GM12891 (cell line): ENCODE data around the gene FBN2.

Experiments used
- DNase-seq: peaks from one replicate; pipeline ENCODE4 v3.0.0; 2011; ENCODE audit warnings: low spot score; ENCODE audit not compliant: insufficient read length
- FAIRE-seq: peaks from 2 replicates; lab custom pipeline; 2011; peaks lifted over from hg19 to GRCh38; lab: Jason Lieb, UNC
- PAX5 ChIP-seq: IDR thresholded peaks from 2 replicates; pipeline ENCODE4 v1.6.1; 2011; ENCODE audit warnings: low read length, moderate library complexity, mild to moderate bottlenecking; ENCODE audit not compliant: insufficient read depth, severe bottlenecking
- POLR2A ChIP-seq: IDR thresholded peaks from 2 replicates; pipeline ENCODE4 v1.6.1; 2011; ENCODE audit warnings: low read depth, low read length, control low read depth
- POLR2AphosphoS5 ChIP-seq: IDR thresholded peaks from 2 replicates; pipeline ENCODE4 v1.6.1; 2011; ENCODE audit warnings: low read depth, low read length, control low read depth
- POU2F2 ChIP-seq: IDR thresholded peaks from 2 replicates; pipeline ENCODE4 v1.6.1; 2011; ENCODE audit warnings: low read depth, mild to moderate bottlenecking, control low read depth, low read length, moderate library complexity
- SPI1 ChIP-seq: IDR thresholded peaks from 2 replicates; pipeline ENCODE4 v1.6.1; 2011; ENCODE audit warnings: low read depth, low read length, control low read depth
- TAF1 ChIP-seq: IDR thresholded peaks from 2 replicates; pipeline ENCODE4 v1.6.1; 2011; ENCODE audit warnings: low read depth, low read length, control low read depth

FBN2 gene

DNA sequence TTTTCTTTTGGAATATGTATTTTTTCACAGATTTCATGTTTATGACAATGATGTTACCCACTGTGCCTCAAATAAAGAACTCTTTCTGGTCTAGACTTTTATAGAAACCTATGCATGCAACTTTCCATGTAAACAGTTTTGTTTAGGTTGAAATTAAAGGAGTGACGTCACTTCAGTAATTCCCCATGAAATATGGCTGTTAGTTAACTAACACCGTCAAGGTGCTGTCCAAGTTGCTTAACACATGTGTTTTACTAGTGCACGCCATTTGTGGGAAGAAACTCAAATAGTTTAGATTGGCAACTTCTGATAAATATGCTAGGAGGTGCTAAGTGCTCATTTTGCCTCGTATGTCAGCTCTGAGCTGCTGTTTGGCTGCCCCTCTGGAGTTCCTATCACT, 102.2 kb downstream of the FBN2 start:
- TF ChIP-seq TAF1 (no peak), SPI1 (no peak), PAX5 (no peak), POLR2AphosphoS5 (no peak), POU2F2 (no peak), POLR2A (no peak)
- no peak for DNase-seq
- FAIRE-seq, result no peak

DNA sequence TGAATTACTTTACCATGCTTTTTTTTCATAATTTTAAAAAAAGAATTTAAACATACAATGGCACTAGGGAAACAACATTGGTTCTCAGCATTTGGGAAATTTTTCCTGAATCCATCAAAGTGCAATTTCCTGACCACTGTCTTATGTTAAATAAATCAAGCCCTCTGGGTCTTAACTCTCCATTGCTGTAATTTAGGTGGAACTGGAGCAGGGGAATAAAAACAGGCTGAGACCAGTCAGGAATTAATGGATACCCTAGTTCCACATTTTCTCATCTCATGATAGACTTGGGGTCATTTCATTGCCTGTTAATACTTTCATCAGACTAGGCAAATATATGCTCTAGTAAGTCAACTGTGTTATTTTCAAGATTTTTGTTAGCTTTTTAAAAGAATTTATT, 103.1 kb downstream of the FBN2 start:
- TF ChIP-seq SPI1 (no peak), POLR2A (no peak), TAF1 (no peak), PAX5 (no peak), POLR2AphosphoS5 (no peak), POU2F2 (no peak)
- no peak for FAIRE-seq

DNA sequence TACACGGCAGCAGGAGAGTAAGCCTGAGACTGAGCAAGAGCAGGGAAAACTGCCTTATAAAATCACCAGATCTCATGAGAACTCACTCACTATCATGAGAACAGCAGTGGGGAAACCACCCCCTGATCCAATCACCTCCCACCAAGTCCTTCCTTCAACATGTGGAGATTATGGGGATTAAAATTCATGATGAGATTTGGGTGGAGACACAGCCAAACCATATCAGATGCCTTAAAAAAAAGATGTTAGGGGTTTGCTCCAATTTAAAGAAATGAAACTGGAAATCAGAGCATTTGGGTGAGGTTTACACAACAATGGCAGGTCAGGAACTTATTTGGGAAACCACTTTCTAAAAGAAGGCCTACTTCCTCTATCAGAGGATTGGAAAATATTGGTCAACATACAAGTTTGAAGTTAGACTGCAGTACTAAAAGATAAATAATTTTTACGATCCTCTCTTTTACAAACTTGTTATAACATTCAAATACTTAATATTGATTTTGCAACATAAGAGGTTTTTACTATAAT, 105.1 kb downstream of the FBN2 start:
- DNase-seq (no peak), FAIRE-seq (no peak)
- TF ChIP-seq SPI1, result no peak
- TF ChIP-seq POLR2A, result no peak
- no peak for TF ChIP-seq PAX5
- TF ChIP-seq TAF1, result no peak
- TF ChIP-seq POU2F2, result no peak
- no peak for TF ChIP-seq POLR2AphosphoS5

More for the DNA sequence above, 103.1 kb downstream of the FBN2 start:
- no peak for DNase-seq

DNA sequence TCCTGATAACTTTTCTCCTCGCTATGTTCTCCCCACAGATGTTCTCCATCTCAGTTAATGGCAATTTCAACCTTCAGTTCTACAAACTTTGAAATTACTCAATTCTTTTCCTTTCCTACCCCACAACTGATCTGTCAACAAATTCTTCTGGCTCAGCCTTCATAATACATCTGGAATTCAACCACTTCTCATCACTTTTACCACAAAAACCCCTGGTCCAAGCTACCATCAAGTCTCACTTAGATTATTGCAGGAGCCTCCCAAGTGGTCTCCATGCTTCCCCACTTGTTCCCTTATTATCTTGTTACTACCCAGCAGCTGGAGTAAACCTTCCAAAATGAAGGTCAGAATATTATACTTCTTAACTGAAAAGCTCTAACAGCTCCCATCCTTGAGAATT, 110.1 kb downstream of the FBN2 start:
- TF ChIP-seq PAX5 (no peak), POLR2AphosphoS5 (no peak), POLR2A (no peak), TAF1 (no peak), POU2F2 (no peak), SPI1 (no peak)
- DNase-seq, result no peak
- FAIRE-seq, result no peak

DNA sequence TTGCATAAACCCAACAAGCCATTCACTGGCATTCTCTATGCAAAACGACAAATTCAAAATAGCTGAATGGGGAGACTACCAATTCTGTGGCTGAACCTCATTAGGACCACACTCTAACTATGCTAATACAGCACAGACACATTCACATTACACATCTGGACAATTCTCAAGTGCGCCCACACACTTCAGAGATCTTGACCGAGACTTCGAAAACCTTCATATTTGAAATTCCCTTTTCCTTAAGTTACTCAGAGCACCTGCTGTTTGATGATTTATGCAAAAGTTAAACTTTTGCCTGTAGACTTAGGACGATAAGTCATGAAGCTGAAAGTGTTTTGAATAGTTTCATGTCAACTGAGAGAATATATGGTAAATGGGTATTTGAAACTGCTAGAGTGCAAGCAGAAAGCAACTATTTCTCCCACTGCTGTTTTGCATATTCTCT, 111.9 kb downstream of the FBN2 start:
- DNase-seq, result no peak
- FAIRE-seq, result peak; percentile 55

DNA sequence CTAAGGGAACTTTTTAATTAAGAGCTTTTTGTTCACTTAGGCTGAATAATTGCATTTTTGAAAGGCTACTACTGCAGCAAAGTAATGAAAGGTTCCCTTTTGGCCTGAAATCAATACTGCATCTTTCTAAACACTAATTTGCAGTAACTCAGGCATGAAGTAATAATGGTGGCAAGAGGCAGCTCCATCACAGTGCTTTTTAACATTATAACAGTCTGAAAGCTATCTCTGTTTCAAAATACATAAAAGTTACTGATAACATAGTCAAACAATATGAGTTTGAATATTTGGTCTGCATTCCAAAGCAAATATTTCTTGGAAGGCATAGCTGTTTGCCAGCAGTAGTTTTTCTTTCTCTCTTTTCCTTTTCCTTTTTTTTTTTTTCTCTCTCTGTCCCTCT, 113.4 kb downstream of the FBN2 start:
- no peak for TF ChIP-seq POLR2AphosphoS5
- TF ChIP-seq SPI1, result no peak
- TF ChIP-seq PAX5, result no peak
- no peak for TF ChIP-seq POLR2A
- TF ChIP-seq TAF1, result no peak
- TF ChIP-seq POU2F2, result no peak
- FAIRE-seq, result no peak
- DNase-seq, result no peak

More for the DNA sequence above, 111.9 kb downstream of the FBN2 start:
- TF ChIP-seq POLR2A (no peak), POU2F2 (no peak), SPI1 (no peak), TAF1 (no peak), POLR2AphosphoS5 (no peak)

DNA sequence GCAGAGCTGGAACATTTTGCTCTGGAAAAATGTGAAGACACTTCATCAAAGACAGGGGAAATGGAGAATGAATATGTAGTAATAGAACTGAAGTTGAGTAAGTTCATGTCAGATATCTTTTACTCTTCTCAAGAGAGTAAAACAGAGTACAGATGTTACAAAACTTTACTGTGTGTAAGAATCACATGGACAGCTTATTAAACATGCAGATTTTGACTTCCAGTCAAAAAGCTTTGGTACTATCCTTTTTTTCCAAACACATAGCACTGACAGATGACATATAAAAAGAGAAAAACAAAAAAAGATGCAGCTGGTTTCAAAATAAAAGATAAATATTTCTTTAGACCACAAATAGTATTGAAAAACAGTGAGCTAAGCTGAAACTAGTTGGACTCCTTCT, 115.4 kb downstream of the FBN2 start:
- no peak for TF ChIP-seq SPI1
- DNase-seq (no peak), FAIRE-seq (no peak)

DNA sequence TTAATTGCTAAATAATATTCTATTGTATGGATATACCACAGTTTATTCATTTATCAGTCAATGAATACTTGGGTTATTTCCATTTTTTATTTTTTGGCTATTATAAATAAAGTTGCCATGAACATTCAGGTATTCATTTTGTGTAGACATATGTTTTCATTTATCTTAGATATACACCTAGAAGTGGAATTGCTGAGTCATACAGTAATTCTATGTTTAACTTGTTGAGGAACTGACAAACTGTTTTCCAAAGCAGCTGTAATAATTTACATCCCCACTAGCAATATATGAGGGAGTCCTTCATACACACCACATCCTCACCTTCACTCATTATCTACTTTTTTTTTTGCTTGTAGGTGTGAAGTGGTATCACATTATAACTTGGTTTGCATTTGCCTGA, 123.6 kb downstream of the FBN2 start:
- FAIRE-seq, result no peak
- no peak for DNase-seq
- no peak for TF ChIP-seq POLR2AphosphoS5
- no peak for TF ChIP-seq TAF1
- TF ChIP-seq PAX5, result no peak
- no peak for TF ChIP-seq POU2F2
- no peak for TF ChIP-seq SPI1

DNA sequence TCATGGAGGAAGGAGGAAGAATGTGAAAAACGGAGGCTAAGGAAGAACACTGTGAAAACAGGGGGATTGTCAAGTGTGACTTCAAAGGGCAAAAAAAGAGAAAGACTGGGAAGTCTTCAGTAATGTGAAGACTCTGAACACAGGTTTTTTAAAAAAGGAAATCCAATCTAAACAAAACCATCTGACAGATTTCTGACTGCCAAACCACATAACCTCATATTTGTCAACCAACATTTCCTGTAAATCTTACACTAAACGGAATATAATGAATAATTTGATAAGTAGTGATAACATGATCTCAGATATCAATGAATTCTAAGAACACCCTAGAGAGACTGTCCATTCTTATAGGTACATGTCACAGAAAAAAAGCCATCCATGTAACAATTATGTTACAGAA, 124.7 kb downstream of the FBN2 start:
- TF ChIP-seq SPI1 (no peak), POU2F2 (no peak)
- FAIRE-seq, result no peak
- no peak for DNase-seq

DNA sequence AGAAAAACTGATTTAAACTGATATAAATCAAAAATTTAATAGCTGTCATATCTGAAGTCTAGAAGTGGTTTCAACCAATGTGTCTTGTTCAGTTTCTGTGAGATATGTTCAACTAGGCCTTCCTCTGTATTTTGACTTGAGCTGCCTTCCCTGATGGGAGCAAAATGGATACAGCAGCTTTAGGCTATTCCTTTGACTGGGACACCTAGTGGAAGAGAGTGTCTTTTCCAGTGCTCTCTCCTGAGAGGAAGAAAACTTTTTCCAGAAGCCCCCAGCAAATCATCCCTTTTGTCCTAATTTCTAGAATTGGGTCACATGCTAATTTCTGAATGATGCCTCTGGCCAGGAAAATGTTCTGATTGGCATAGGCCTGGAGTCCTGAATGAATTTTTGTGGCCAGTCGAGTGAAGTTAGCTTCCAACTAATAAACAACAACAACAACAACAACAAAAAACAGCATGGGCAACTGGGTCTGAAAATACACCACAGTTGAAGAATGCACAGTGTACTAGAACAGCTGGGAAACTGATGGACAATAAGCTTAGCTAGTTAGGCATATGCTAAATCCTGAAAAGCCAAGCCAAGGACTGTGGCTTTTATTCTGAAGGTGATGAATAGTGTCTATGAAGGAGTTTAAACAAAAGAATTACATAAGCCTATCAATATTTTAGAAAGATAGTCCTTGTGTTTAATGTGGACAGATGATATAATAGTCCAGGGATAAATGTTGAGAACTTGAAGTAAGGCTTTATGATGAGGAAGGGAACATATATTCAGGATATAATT, 125.7 kb downstream of the FBN2 start:
- no peak for TF ChIP-seq POLR2A
- no peak for TF ChIP-seq PAX5
- TF ChIP-seq TAF1, result no peak
- TF ChIP-seq POLR2AphosphoS5, result no peak
- no peak for TF ChIP-seq SPI1
- TF ChIP-seq POU2F2, result no peak
- no peak for FAIRE-seq
- DNase-seq, result no peak
